Suprapubic skin (tissue), 4 donors: ENCODE measurements around the gene TMEM256. TPM values are rescaled to one million over a fixed set of nuclear protein-coding genes. Genes with fewer than 3 reads are reported as not detected.

Source experiments
- DNase-seq, 2 donors: peaks; one replicate each; pipeline ENCODE4 v3.0.0-alpha.2; 2019; ENCODE audit warnings: low spot score in 2 of 2
- H3K27ac ChIP-seq: fragments of 200-600 bp; sonication (generic); one replicate; pipeline ENCODE4 v1.5.1; 2019
- H3K27me3 ChIP-seq: fragments of 200-600 bp; sonication (generic); one replicate; pipeline ENCODE4 v1.5.1; 2019
- H3K36me3 ChIP-seq: fragments of 200-600 bp; sonication (generic); one replicate; pipeline ENCODE4 v1.5.1; 2019
- H3K4me1 ChIP-seq: fragments of 200-600 bp; sonication (generic); one replicate; pipeline ENCODE4 v1.5.1; 2019
- H3K4me3 ChIP-seq: fragments of 200-600 bp; sonication (generic); one replicate; pipeline ENCODE4 v1.5.1; 2019; ENCODE audit warnings: mild to moderate bottlenecking
- H3K9me3 ChIP-seq: fragments of 200-600 bp; sonication (generic); one replicate; pipeline ENCODE4 v1.5.1; 2019
- EP300 ChIP-seq: sonication (generic); formaldehyde crosslinking; IDR thresholded peaks from one replicate; pipeline ENCODE4 v1.6.1; 2017; ENCODE audit warnings: antibody characterized with exemption
- POLR2A ChIP-seq, 2 donors: fragments of 450-650 bp; IDR thresholded peaks; one replicate each; pipeline ENCODE4 v1.6.1; 2017; ENCODE audit warnings: antibody characterized with exemption in 2 of 2, mild to moderate bottlenecking in 2 of 2, moderate library complexity in 2 of 2
- POLR2AphosphoS5 ChIP-seq, 3 donors: sonication (generic); formaldehyde crosslinking; IDR thresholded peaks; one replicate each; pipeline ENCODE4 v1.6.1; 2017; ENCODE audit warnings: antibody characterized with exemption in 3 of 3
- WGBS: methylation state at CpG from one replicate; pipeline ENCODE4 v1.1.5; 2018; 5-methylcytosine and 5-hydroxymethylcytosine counted together
- total RNA-seq, 4 donors: library from RNA; depleted of rRNA; stranded (reverse); fragments of >200 nt; gene quantifications; one replicate each; pipeline ENCODE4 v1.1.0, GENCODE V29; 2016
- TF ChIP-seq, protein P1 (sequence below), 2 donors: fragments of 200-600 bp in 1 of 2; fragments of 450-650 bp in 1 of 2; sonication (generic) in 1 of 2; IDR thresholded peaks; one replicate each; pipeline ENCODE4 v1.5.1; 2016 to 2019; ENCODE audit warnings: antibody characterized with exemption in 2 of 2, mild to moderate bottlenecking in 1 of 2, moderate library complexity in 1 of 2

The TMEM256 gene
- total RNA-seq, 4 donors from 2014 or later = 53.5 to 128 (median 89.6) TPM

DNA sequence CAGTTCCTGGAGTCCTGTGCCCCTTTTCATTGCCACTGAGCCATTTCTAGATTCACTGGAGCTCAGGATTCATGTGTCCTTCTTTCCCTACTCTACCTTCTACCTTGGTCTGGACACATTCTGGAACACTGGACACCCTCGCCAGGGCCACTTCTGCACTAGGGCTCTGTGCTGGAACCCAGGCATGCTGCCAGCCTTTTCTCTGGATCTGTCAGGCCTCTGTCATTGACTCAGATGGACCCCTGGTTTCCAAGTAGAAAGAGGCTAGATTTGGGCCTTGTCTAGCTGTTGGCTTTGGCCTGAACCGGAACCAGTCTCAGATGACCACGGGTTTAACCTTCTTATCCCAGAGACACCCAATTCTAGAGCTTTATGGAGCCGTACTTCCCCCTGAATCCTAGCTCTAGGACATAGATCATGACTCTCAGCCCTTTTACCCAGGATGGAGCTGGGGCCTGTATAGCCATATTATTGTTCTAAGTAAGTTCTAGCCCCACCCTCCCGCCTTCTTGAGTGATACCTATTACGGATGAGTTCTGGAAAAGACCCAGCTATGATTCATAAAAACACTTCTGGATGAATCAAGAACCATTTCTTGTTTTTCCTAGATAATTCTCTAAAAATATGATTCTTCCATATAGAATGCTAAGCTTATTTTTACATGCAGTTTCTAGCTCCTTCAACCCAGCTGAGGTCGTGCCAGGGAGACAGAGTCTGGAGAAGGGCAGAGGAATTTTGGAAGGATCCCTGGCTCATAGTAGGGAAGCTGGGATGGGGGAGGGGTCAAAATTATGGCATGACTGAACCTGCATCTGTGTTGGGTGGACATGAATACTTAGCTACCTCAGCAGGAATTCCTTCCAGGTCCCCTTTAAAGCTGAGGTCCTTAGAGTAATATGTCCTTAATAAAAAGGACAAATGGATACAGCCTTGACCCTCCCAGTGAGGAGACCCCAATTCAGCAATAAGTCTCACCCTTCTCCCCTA lies 39.9 kb upstream of the TMEM256 start:
- no peak overlapping the region for H3K4me3 ChIP-seq
- no peak overlapping the region for H3K27ac ChIP-seq
- peaks cover 32% of the 10 kb centered on the region for H3K27me3 ChIP-seq
- no peak for DNase-seq
- no peaks in the 10 kb centered on the region for H3K9me3 ChIP-seq
- WGBS = 79% methylated on average over 7 of the region's 7 CpGs
- no peaks in the 10 kb centered on the region for H3K36me3 ChIP-seq
- TF ChIP-seq, protein P1, sequence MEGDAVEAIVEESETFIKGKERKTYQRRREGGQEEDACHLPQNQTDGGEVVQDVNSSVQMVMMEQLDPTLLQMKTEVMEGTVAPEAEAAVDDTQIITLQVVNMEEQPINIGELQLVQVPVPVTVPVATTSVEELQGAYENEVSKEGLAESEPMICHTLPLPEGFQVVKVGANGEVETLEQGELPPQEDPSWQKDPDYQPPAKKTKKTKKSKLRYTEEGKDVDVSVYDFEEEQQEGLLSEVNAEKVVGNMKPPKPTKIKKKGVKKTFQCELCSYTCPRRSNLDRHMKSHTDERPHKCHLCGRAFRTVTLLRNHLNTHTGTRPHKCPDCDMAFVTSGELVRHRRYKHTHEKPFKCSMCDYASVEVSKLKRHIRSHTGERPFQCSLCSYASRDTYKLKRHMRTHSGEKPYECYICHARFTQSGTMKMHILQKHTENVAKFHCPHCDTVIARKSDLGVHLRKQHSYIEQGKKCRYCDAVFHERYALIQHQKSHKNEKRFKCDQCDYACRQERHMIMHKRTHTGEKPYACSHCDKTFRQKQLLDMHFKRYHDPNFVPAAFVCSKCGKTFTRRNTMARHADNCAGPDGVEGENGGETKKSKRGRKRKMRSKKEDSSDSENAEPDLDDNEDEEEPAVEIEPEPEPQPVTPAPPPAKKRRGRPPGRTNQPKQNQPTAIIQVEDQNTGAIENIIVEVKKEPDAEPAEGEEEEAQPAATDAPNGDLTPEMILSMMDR (IDR thresholded peaks at IDR 0.05) = no peak
- TF ChIP-seq POLR2A (IDR thresholded peaks at IDR 0.05) (no peak), EP300 (no peak), POLR2AphosphoS5 (IDR thresholded peaks at IDR 0.05) (no peak)
- H3K4me1 ChIP-seq = peaks cover 55% of the 10 kb centered on the region

DNA sequence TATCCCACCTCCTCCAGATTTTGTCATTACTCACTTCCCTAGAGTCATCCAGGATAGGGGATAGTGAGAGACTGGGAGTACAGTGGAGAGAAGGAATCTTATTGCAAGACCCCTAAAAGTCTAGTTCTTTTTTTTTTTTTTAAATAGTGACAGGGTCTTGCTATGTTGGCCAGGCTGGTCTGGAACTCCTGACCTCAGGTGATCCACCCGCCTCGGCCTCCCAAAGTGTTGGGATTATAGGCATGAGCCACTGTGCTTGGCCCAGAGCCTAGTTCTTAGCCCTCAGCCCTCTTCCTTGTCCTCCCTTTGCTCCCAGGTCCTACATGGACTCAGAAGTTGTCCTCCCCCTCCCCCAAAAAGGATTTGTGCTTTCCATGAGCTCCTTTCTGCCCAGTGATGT lies 38.2 kb upstream of the TMEM256 start:
- no peak for DNase-seq
- H3K4me1 ChIP-seq = peaks cover 71% of the 10 kb centered on the region
- no peak overlapping the region for H3K4me3 ChIP-seq
- no peaks in the 10 kb centered on the region for H3K9me3 ChIP-seq
- H3K27me3 ChIP-seq = peaks cover 31% of the 10 kb centered on the region
- TF ChIP-seq EP300 (no peak), POLR2AphosphoS5 (IDR thresholded peaks at IDR 0.05) (no peak)
- WGBS = 97% methylated on average over 2 of the region's 2 CpGs
- H3K36me3 ChIP-seq = no peaks in the 10 kb centered on the region
- no peak overlapping the region for H3K27ac ChIP-seq

DNA sequence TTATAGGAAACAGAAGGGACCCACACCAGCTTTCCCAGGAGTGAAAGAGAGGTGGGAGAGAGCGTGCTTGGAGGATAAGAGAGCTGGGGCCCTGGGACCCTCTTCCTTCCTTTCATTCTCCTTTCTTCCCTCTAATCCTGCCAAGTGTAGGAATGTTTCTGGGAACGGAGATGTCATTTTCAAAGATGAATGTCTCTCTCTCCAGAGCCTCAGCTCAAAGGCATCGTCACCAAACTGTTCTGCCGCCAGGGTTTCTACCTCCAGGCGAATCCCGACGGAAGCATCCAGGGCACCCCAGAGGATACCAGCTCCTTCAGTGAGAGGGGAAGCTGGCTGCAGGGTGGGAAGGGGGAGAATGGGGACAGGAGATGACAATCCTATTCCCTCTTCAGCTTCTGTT lies 37.4 kb upstream of the TMEM256 start:
- TF ChIP-seq, protein P1 (IDR thresholded peaks at IDR 0.05) = no peak
- TF ChIP-seq EP300 (no peak), POLR2AphosphoS5 (IDR thresholded peaks at IDR 0.05) (no peak), POLR2A (IDR thresholded peaks at IDR 0.05) (no peak)
- 60% methylated on average over 7 of the region's 7 CpGs for WGBS
- peaks cover 74% of the 10 kb centered on the region for H3K4me1 ChIP-seq
- H3K27me3 ChIP-seq = peaks cover 23% of the 10 kb centered on the region
- no peaks in the 10 kb centered on the region for H3K36me3 ChIP-seq
- DNase-seq = no peak
- no peak overlapping the region for H3K4me3 ChIP-seq
- no peak overlapping the region for H3K27ac ChIP-seq
- no peaks in the 10 kb centered on the region for H3K9me3 ChIP-seq

DNA sequence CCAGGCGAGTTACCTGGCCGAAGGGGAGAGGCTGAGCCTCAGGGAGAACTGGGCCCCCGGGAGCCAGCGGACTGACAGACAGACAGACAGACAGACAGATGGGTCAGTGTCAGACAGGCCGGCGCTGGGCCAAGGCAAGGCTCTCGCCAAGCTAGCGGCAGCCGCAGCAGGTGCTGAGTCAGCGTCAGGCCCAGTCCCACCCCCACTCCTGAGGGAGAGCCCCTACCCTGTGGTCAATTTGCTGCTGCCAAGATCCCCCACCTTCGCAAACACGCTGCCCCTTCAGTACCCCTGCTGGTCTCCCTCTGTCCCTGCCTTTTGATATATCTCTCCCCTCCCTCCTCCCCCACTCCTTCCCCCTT lies 36.9 kb upstream of the TMEM256 start:
- H3K27me3 ChIP-seq = peaks cover 21% of the 10 kb centered on the region
- 13% methylated on average over 12 of the region's 12 CpGs for whole genome bisulfite sequencing
- peaks cover 75% of the 10 kb centered on the region for H3K4me1 ChIP-seq
- no peak for DNase-seq
- H3K36me3 ChIP-seq = no peaks in the 10 kb centered on the region
- no peaks in the 10 kb centered on the region for H3K9me3 ChIP-seq
- TF ChIP-seq, protein P1 (IDR thresholded peaks at IDR 0.05) = no peak
- no peak for TF ChIP-seq POLR2A (IDR thresholded peaks at IDR 0.05)
- TF ChIP-seq EP300 = no peak
- TF ChIP-seq POLR2AphosphoS5 (IDR thresholded peaks at IDR 0.05) = no peak
- peak overlapping the region; percentile 54 for H3K4me3 ChIP-seq
- H3K27ac ChIP-seq = peak overlapping the region; percentile 14

DNA sequence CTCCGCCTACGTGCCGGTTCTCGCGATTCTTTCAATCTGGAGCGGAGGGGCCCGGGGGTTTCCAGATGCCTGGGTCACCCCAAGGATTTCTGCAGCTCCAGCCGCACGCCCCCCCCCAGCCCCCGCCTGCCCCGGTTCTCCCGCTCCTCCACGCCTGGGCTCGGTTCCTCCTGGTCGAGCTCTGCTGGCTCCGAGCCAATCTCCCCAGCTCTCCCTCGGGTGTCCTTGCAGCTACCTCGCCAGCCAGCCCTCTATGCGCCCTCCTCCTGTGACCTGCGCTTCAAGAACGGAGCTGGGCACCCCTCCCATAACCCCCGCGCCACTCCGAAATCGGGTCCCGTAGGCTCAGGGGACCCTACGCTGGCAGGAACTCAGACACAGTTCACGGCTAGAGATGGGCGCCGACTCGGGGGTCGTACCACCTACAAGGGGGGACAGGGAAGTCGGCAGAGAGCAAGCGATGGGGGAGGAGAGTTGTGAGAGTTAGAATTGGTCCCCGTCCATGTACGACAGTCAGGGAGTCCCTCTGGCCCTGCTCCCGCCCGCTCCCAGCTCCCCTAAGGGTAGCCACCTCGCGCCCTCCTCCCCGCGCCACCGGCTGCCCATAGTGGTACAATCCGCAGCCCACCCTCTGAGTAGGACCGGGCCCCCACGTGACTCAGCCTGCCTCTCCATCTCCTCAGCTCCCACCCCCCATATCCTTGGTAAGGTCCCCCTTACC lies 36.4 kb upstream of the TMEM256 start:
- WGBS = 2% methylated on average over 30 of the region's 46 CpGs

More for the DNA sequence above, 36.4 kb upstream of the TMEM256 start:
- Histone ChIP-seq H3K4me1 (peaks cover 75% of the 10 kb centered on the region), H3K27ac (peak overlapping the region; percentile 14), H3K4me3 (peak overlapping the region; percentile 54), H3K27me3 (peaks cover 16% of the 10 kb centered on the region), H3K36me3 (no peaks in the 10 kb centered on the region), H3K9me3 (no peaks in the 10 kb centered on the region)
- DNase-seq = peak; percentile 84 to 85
- no peak for TF ChIP-seq POLR2AphosphoS5 (IDR thresholded peaks at IDR 0.05)
- TF ChIP-seq POLR2A (IDR thresholded peaks at IDR 0.05) = no peak
- no peak for TF ChIP-seq EP300
- TF ChIP-seq, protein P1 (IDR thresholded peaks at IDR 0.05) = no peak
